Thoracic aorta (tissue), 2 donors: ENCODE results near the gene TUNAR. TPM values are rescaled to one million over a fixed set of nuclear protein-coding genes. Genes with fewer than 3 reads are reported as not detected.

Experiments used
- ATAC-seq: fragments of 150-250 bp; one replicate; pipeline ENCODE4 v1.8.0; 2017; ENCODE audit warnings: low read depth; ENCODE audit not compliant: insufficient number of reproducible peaks, low FRiP score
- DNase-seq: peaks from one replicate; pipeline ENCODE4 v3.0.0-alpha.2; 2020; ENCODE audit warnings: low spot score
- H3K27ac ChIP-seq, 2 donors: fragments of 200-600 bp; sonication (generic); 1 replicate in 1 of 2; 2 replicates in 1 of 2; pipeline ENCODE4 v1.5.1; 2016; ENCODE audit warnings: mild to moderate bottlenecking in 2 of 2, moderate library complexity in 2 of 2
- H3K27me3 ChIP-seq: fragments of 200-600 bp; sonication (generic); replicated peaks from 2 replicates; pipeline ENCODE4 v1.6.0; 2016; ENCODE audit warnings: mild to moderate bottlenecking; ENCODE audit not compliant: insufficient read depth
- H3K36me3 ChIP-seq: fragments of 200-600 bp; sonication (generic); one replicate; pipeline ENCODE4 v1.5.1; 2016
- H3K4me1 ChIP-seq, 2 donors: fragments of 200-600 bp; sonication (generic); 1 replicate in 1 of 2; 2 replicates in 1 of 2; pipeline versions ENCODE4 v1.5.1 to v1.6.0; 2016; ENCODE audit warnings: low read depth in 2 of 2, mild to moderate bottlenecking in 1 of 2; ENCODE audit not compliant: control insufficient read depth in 1 of 2
- H3K4me3 ChIP-seq: fragments of 200-600 bp; sonication (generic); 2 replicates; pipeline ENCODE4 v1.5.1; 2016; ENCODE audit warnings: mild to moderate bottlenecking
- H3K9me3 ChIP-seq: fragments of 200-600 bp; sonication (generic); 2 replicates; pipeline ENCODE4 v1.5.1; 2016
- CTCF ChIP-seq: fragments of 200-600 bp; sonication (generic); IDR thresholded peaks from one replicate; pipeline ENCODE4 v1.5.1; 2019; ENCODE audit warnings: antibody characterized with exemption
- total RNA-seq, 2 donors: library from RNA; depleted of rRNA; stranded (reverse); fragments of >200 nt; gene quantifications; one replicate each; pipeline versions ENCODE4 v1.1.0 to v1.2.3, GENCODE V29; 2016

Gene TUNAR
- total RNA-seq: not detected

GRCh38 chr14:95876761-95877538 is at the start of gene TUNAR:
Gene TUNAR, plus strand, starts transcription at chr14:95876832.
- no peak within 1 kb of the TSS for H3K27ac ChIP-seq
- ATAC-seq (no peak), DNase-seq (no peak)
- H3K36me3 ChIP-seq: no peaks in the 10 kb centered on the region
- peak; percentile 40 for TF ChIP-seq CTCF
- H3K9me3 ChIP-seq: no peaks in the 10 kb centered on the region
- H3K4me3 ChIP-seq: peak within 1 kb of the TSS; percentile 56
- peaks cover 8% of the 10 kb centered on the region for H3K27me3 ChIP-seq
- peaks cover 0 to 10% of the 10 kb centered on the region in 2 donors for H3K4me1 ChIP-seq

GRCh38 chr14:95828649-95829265 is 47.9 kb upstream of the TUNAR start:
- no peak overlapping the region for H3K4me3 ChIP-seq
- no peak for DNase-seq
- no peaks in the 10 kb centered on the region for H3K27me3 ChIP-seq
- ATAC-seq: no peak
- H3K27ac ChIP-seq: no peak overlapping the region
- no peaks in the 10 kb centered on the region for H3K9me3 ChIP-seq
- H3K36me3 ChIP-seq: no peaks in the 10 kb centered on the region
- no peak for TF ChIP-seq CTCF
- no peaks in the 10 kb centered on the region for H3K4me1 ChIP-seq

- no peak for TF ChIP-seq CTCF
- H3K4me3 ChIP-seq: no peak overlapping the region
- ATAC-seq (no peak), DNase-seq (no peak)
- H3K9me3 ChIP-seq: no peaks in the 10 kb centered on the region
- H3K27me3 ChIP-seq: no peaks in the 10 kb centered on the region
- no peaks in the 10 kb centered on the region for H3K4me1 ChIP-seq
- H3K36me3 ChIP-seq: no peaks in the 10 kb centered on the region
- no peak overlapping the region for H3K27ac ChIP-seq
Observed at GRCh38 chr14:95829321-95829720, 47.3 kb upstream of the TUNAR start.

- Histone ChIP-seq H3K36me3 (no peaks in the 10 kb centered on the region), H3K9me3 (no peaks in the 10 kb centered on the region), H3K4me3 (no peak overlapping the region), H3K27ac (no peak overlapping the region), H3K4me1 (no peaks in the 10 kb centered on the region), H3K27me3 (no peaks in the 10 kb centered on the region)
- TF ChIP-seq CTCF: no peak
- ATAC-seq: no peak
- DNase-seq: no peak
Observed at GRCh38 chr14:95830386-95830785, 46.2 kb upstream of the TUNAR start.

GRCh38 chr14:95831041-95831440 is 45.6 kb upstream of the TUNAR start:
- no peaks in the 10 kb centered on the region for H3K27me3 ChIP-seq
- H3K36me3 ChIP-seq: no peaks in the 10 kb centered on the region
- no peaks in the 10 kb centered on the region for H3K4me1 ChIP-seq
- H3K4me3 ChIP-seq: no peak overlapping the region
- no peak for DNase-seq
- H3K27ac ChIP-seq: no peak overlapping the region
- no peak for TF ChIP-seq CTCF
- no peaks in the 10 kb centered on the region for H3K9me3 ChIP-seq
- ATAC-seq: no peak
